ENCODE measurements around the gene SLC29A1. TPM values are rescaled to one million over a fixed set of nuclear protein-coding genes. Genes with fewer than 3 reads are reported as not detected.
"Not testable (repeated sequence)": the region's sequence is repeated elsewhere in the genome, so short reads cannot be mapped to it uniquely, and the experiment has no call there.

The SLC29A1 gene
- total and polyA plus RNA-seq, 2 donors (not counting 1 experiment from before 2014, with no cell fraction given): 6.0 to 7.3 TPM

- CTCF ChIA-PET: interaction anchor here (1.3 kb wide), 1 partner anchor 10 kb away, joined by 3 read pairs; no protein-coding TSS in a partner anchor
These were observed 40.4 kb upstream of the SLC29A1 start for GRCh38 chr6:44182911-44183390.

GRCh38 chr6:44183783-44184182 lies 39.6 kb upstream of the SLC29A1 start:
- Histone ChIP-seq H3K4me2 (replicated peaks; ENCODE audit: low read depth, low read length, poor library complexity, severe bottlenecking) (no peak overlapping the region), H3K27me3 (replicated peaks in 1 of 4; ENCODE audit: control extremely low read depth in 1 of 4, control insufficient read depth in 3 of 4, insufficient read depth in 4 of 4, low read length in 3 of 4) (peaks cover 0 to 4% (median 0%) of the 10 kb centered on the region in 4 experiments), H4K20me1 (ENCODE audit: control insufficient read depth, insufficient read depth, low read length, poor library complexity, severe bottlenecking) (no peaks in the 10 kb centered on the region), H3K36me3 (replicated peaks in 1 of 2; ENCODE audit: control extremely low read depth in 1 of 2, control insufficient read depth in 1 of 2, extremely low read depth in 1 of 2, insufficient read depth in 2 of 2, low read length in 1 of 2) (no peaks in the 10 kb centered on the region), H3K4me3 (ENCODE audit: control extremely low read depth in 1 of 5, extremely low read depth in 1 of 5, insufficient read depth in 1 of 5, low read depth in 2 of 5, low read length in 4 of 5) (no peak overlapping the region), H3K79me2 (ENCODE audit: control insufficient read depth, insufficient read depth, low read length) (no peaks in the 10 kb centered on the region), H3K4me1 (ENCODE audit: control insufficient read depth in 2 of 2, insufficient read depth in 2 of 2, low read length in 2 of 2) (no peaks in the 10 kb centered on the region), H2AFZ (ENCODE audit: insufficient read depth, low read depth, low read length, poor library complexity, severe bottlenecking) (no peak overlapping the region), H3K9ac (ENCODE audit: low read length) (no peak overlapping the region), H3K9me3 (ENCODE audit: control extremely low read depth in 1 of 3, control insufficient read depth in 2 of 3, insufficient read depth in 1 of 3, low read length in 2 of 3) (no peaks in the 10 kb centered on the region), H3K27ac (ENCODE audit: low read length in 2 of 2) (no peak overlapping the region)
- H3K4me3 Mint-ChIP-seq: no peak overlapping the region
- H3K27me3 Mint-ChIP-seq: peaks cover 13% of the 10 kb centered on the region
- TF ChIP-seq CTCF (IDR thresholded peaks at IDR 0.05) (no peak), EZH2 (IDR thresholded peaks at IDR 0.05; ENCODE audit: borderline replicate concordance, insufficient read depth, low read depth, low read length, poor library complexity, severe bottlenecking) (no peak)
- no peaks in the 10 kb centered on the region for H3K4me1 Mint-ChIP-seq
- POLR2A ChIA-PET: no interaction called here
- ATAC-seq (ENCODE audit: low read depth): no peak
- H3K27ac Mint-ChIP-seq: no peak overlapping the region
- intact Hi-C loops (cut with micrococcal nuclease): no loop called here
- no peak for DNase-seq
- no peaks in the 10 kb centered on the region for H3K9me3 Mint-ChIP-seq (ENCODE audit: insufficient read depth)
- CTCF ChIA-PET: no interaction called here
- WGBS (ENCODE audit: insufficient coverage): 89% methylated on average over 4 of the region's 9 CpGs

More at GRCh38 chr6:44182911-44183390, 40.4 kb upstream of the SLC29A1 start:
- no peaks in the 10 kb centered on the region for H4K20me1 ChIP-seq (ENCODE audit: control insufficient read depth, insufficient read depth, low read length, poor library complexity, severe bottlenecking)
- Mint-ChIP-seq H3K9me3 (ENCODE audit: insufficient read depth) (no peaks in the 10 kb centered on the region), H3K27me3 (peaks cover 13% of the 10 kb centered on the region), H3K4me1 (peaks cover 2% of the 10 kb centered on the region), H3K4me3 (no peak overlapping the region), H3K27ac (no peak overlapping the region)
- intact Hi-C loops (cut with micrococcal nuclease): no loop called here
- H3K9me3 ChIP-seq (ENCODE audit: control extremely low read depth in 1 of 3, control insufficient read depth in 2 of 3, insufficient read depth in 1 of 3, low read length in 2 of 3): no peaks in the 10 kb centered on the region
- H2AFZ ChIP-seq (ENCODE audit: insufficient read depth, low read depth, low read length, poor library complexity, severe bottlenecking): no peak overlapping the region
- ATAC-seq (ENCODE audit: low read depth) (no peak), DNase-seq (no peak)
- H3K4me2 ChIP-seq (replicated peaks; ENCODE audit: low read depth, low read length, poor library complexity, severe bottlenecking): no peak overlapping the region
- no peaks in the 10 kb centered on the region for H3K79me2 ChIP-seq (ENCODE audit: control insufficient read depth, insufficient read depth, low read length)
- TF ChIP-seq EZH2 (IDR thresholded peaks at IDR 0.05; ENCODE audit: borderline replicate concordance, insufficient read depth, low read depth, low read length, poor library complexity, severe bottlenecking) (no peak), CTCF (IDR thresholded peaks at IDR 0.05) (no peak)
- H3K27me3 ChIP-seq (replicated peaks in 1 of 4; ENCODE audit: control extremely low read depth in 1 of 4, control insufficient read depth in 3 of 4, insufficient read depth in 4 of 4, low read length in 3 of 4): peaks cover 0 to 4% (median 0%) of the 10 kb centered on the region in 4 experiments
- POLR2A ChIA-PET: no interaction called here
- no peak overlapping the region for H3K27ac ChIP-seq (ENCODE audit: low read length in 2 of 2)
- 100% methylated on average over 2 of the region's 4 CpGs for WGBS (ENCODE audit: insufficient coverage)
- H3K4me1 ChIP-seq (ENCODE audit: control insufficient read depth in 2 of 2, insufficient read depth in 2 of 2, low read length in 2 of 2): no peaks in the 10 kb centered on the region
- H3K36me3 ChIP-seq (replicated peaks in 1 of 2; ENCODE audit: control extremely low read depth in 1 of 2, control insufficient read depth in 1 of 2, extremely low read depth in 1 of 2, insufficient read depth in 2 of 2, low read length in 1 of 2): no peaks in the 10 kb centered on the region
- H3K4me3 ChIP-seq (ENCODE audit: control extremely low read depth in 1 of 5, extremely low read depth in 1 of 5, insufficient read depth in 1 of 5, low read depth in 2 of 5, low read length in 4 of 5): no peak overlapping the region
- H3K9ac ChIP-seq (ENCODE audit: low read length): no peak overlapping the region

- POLR2A ChIA-PET; H3K4me1 Mint-ChIP-seq; H3K9me3 Mint-ChIP-seq (ENCODE audit: insufficient read depth); H3K4me3 Mint-ChIP-seq; H3K4me3 ChIP-seq (ENCODE audit: control extremely low read depth in 1 of 5, extremely low read depth in 1 of 5, insufficient read depth in 1 of 5, low read depth in 2 of 5, low read length in 4 of 5); H3K4me1 ChIP-seq (ENCODE audit: control insufficient read depth in 2 of 2, insufficient read depth in 2 of 2, low read length in 2 of 2); H3K9ac ChIP-seq (ENCODE audit: low read length); H3K9me3 ChIP-seq (ENCODE audit: control extremely low read depth in 1 of 3, control insufficient read depth in 2 of 3, insufficient read depth in 1 of 3, low read length in 2 of 3); DNase-seq; H3K27ac Mint-ChIP-seq; H3K79me2 ChIP-seq (ENCODE audit: control insufficient read depth, insufficient read depth, low read length); intact Hi-C loops (cut with micrococcal nuclease); H3K36me3 ChIP-seq (replicated peaks in 1 of 2; ENCODE audit: control extremely low read depth in 1 of 2, control insufficient read depth in 1 of 2, extremely low read depth in 1 of 2, insufficient read depth in 2 of 2, low read length in 1 of 2); H3K4me2 ChIP-seq (replicated peaks; ENCODE audit: low read depth, low read length, poor library complexity, severe bottlenecking); H3K27me3 ChIP-seq (replicated peaks in 1 of 4; ENCODE audit: control extremely low read depth in 1 of 4, control insufficient read depth in 3 of 4, insufficient read depth in 4 of 4, low read length in 3 of 4); H4K20me1 ChIP-seq (ENCODE audit: control insufficient read depth, insufficient read depth, low read length, poor library complexity, severe bottlenecking); H3K27ac ChIP-seq (ENCODE audit: low read length in 2 of 2); ATAC-seq (ENCODE audit: low read depth); H2AFZ ChIP-seq (ENCODE audit: insufficient read depth, low read depth, low read length, poor library complexity, severe bottlenecking): not testable (repeated sequence)
- H3K27me3 Mint-ChIP-seq: peaks cover 17% of the 10 kb centered on the region
- CTCF ChIA-PET: interaction anchor here (1.5 to 2.1 kb wide), 2 partner anchors 13 to 153 kb away, joined by 3 to 6 read pairs; no protein-coding TSS in a partner anchor
- 77% methylated on average over 3 of the region's 7 CpGs for WGBS (ENCODE audit: insufficient coverage)
These were observed 38.0 kb upstream of the SLC29A1 start for GRCh38 chr6:44185356-44185755.
